HepG2 (cell line): Measurements from ENCODE around the gene MEF2B. TPM values are rescaled to one million over a fixed set of nuclear protein-coding genes. Genes with fewer than 3 reads are reported as not detected.

ENCODE experiments used
- ARNTL ChIP-seq: sonication (generic); formaldehyde crosslinking; IDR thresholded peaks from 2 replicates; pipeline ENCODE4 v1.4.0; 2020; ENCODE audit warnings: mild to moderate bottlenecking, missing genetic modification reagents
- HNF1A ChIP-seq, 2 experiments: sonication (generic) in 1 of 2; formaldehyde crosslinking in 1 of 2; IDR thresholded peaks; 2 replicates each; pipeline versions ENCODE4 v1.4.0 to v1.6.1; 2016 to 2020; ENCODE audit warnings: borderline replicate concordance in 1 of 2, low read depth in 1 of 2, mild to moderate bottlenecking in 1 of 2, missing genetic modification reagents in 1 of 2
- HOMEZ ChIP-seq: IDR thresholded peaks from 2 replicates; pipeline ENCODE4 v1.6.1; 2016; ENCODE audit warnings: low read depth
- NFYB ChIP-seq: sonication (generic); formaldehyde crosslinking; IDR thresholded peaks from 2 replicates; pipeline ENCODE4 v1.4.0; 2020; ENCODE audit warnings: missing genetic modification reagents
- PRDM15 ChIP-seq: sonication (generic); formaldehyde crosslinking; IDR thresholded peaks from 2 replicates; pipeline ENCODE4 v1.4.0; 2020; ENCODE audit warnings: missing genetic modification reagents
- SMARCE1 ChIP-seq: fragments of 450-650 bp; IDR thresholded peaks from 2 replicates; pipeline ENCODE4 v1.6.1; 2017; ENCODE audit warnings: borderline replicate concordance
- SNAI1 ChIP-seq: sonication (generic); formaldehyde crosslinking; IDR thresholded peaks from 2 replicates; pipeline ENCODE4 v1.5.0; 2020; ENCODE audit warnings: mild to moderate bottlenecking, missing genetic modification reagents, borderline replicate concordance
- SOX5 ChIP-seq: IDR thresholded peaks from 2 replicates; pipeline ENCODE4 v1.6.1; 2016; ENCODE audit warnings: borderline replicate concordance
- ZNF572 ChIP-seq: sonication (generic); formaldehyde crosslinking; IDR thresholded peaks from 2 replicates; pipeline ENCODE4 v1.5.1; 2020; ENCODE audit warnings: mild to moderate bottlenecking, missing genetic modification reagents
- ZNF790 ChIP-seq: sonication (generic); formaldehyde crosslinking; IDR thresholded peaks from 2 replicates; pipeline ENCODE4 v1.8.0; 2022; ENCODE audit warnings: missing genetic modification reagents, mild to moderate bottlenecking, borderline replicate concordance
- polyA plus RNA-seq, 8 experiments: library from polyadenylated mRNA; depleted of rRNA in 3 of 8; stranded (reverse) in 7 of 8; unstranded in 1 of 8; fragments of >200 nt; fragmentation: Illumina TruSeq in 4 of 8; extraction: Trizol in 4 of 8; gene quantifications; 2 replicates each; pipeline versions ENCODE4 v1.2.1 to v1.2.3, GENCODE V29; 2011 to 2016; ENCODE audit warnings: low read depth in 4 of 8, missing spikeins in 1 of 8, mixed read lengths in 1 of 8; ENCODE audit not compliant: insufficient read depth in 1 of 8
- total RNA-seq, 5 experiments: library from RNA; depleted of rRNA; stranded (reverse); fragments of >200 nt; fragmentation: Illumina TruSeq; extraction: Trizol; gene quantifications; 2 replicates each; pipeline ENCODE4 v1.2.3, GENCODE V29; 2016; ENCODE audit warnings: low read depth in 1 of 5
- TF ChIP-seq, protein P1 (sequence below): sonication (generic); formaldehyde crosslinking; IDR thresholded peaks from 2 replicates; pipeline ENCODE4 v1.4.0; 2020; ENCODE audit warnings: missing genetic modification reagents
- TF ChIP-seq, protein P2 (sequence below): IDR thresholded peaks from 2 replicates; pipeline ENCODE4 v1.6.1; 2012; ENCODE audit warnings: low read length, improper control_type of control experiment
- TF ChIP-seq, protein P3 (sequence below): sonication (generic); formaldehyde crosslinking; IDR thresholded peaks from 2 replicates; pipeline ENCODE4 v1.4.0; 2020; ENCODE audit warnings: missing genetic modification reagents, low read depth, mild to moderate bottlenecking, borderline replicate concordance

Gene MEF2B
- total and polyA plus RNA-seq, 2 of the 13 experiments (the other 11 are each of a cell fraction or from before 2014, with no cell fraction given): 1.2 to 1.7 TPM

GRCh38 chr19:19192078-19192882 is 22.2 kb upstream of the MEF2B start, which contains the start of the genes BORCS8 and RFXANK (continued):
- TF ChIP-seq PRDM15: no peak
- TF ChIP-seq HNF1A (IDR thresholded peaks at IDR 0.05; ENCODE audit: low read depth): no peak
- TF ChIP-seq HNF1A (CRISPR knock-in tag; IDR thresholded peaks at IDR 0.05; ENCODE audit: borderline replicate concordance): peak; percentile 57; the same call in 1 of the 2 replicates
- TF ChIP-seq, protein P1, sequence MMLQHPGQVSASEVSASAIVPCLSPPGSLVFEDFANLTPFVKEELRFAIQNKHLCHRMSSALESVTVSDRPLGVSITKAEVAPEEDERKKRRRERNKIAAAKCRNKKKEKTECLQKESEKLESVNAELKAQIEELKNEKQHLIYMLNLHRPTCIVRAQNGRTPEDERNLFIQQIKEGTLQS: no peak
- no peak for TF ChIP-seq SNAI1 (CRISPR knock-in tag)
- TF ChIP-seq, protein P2, sequence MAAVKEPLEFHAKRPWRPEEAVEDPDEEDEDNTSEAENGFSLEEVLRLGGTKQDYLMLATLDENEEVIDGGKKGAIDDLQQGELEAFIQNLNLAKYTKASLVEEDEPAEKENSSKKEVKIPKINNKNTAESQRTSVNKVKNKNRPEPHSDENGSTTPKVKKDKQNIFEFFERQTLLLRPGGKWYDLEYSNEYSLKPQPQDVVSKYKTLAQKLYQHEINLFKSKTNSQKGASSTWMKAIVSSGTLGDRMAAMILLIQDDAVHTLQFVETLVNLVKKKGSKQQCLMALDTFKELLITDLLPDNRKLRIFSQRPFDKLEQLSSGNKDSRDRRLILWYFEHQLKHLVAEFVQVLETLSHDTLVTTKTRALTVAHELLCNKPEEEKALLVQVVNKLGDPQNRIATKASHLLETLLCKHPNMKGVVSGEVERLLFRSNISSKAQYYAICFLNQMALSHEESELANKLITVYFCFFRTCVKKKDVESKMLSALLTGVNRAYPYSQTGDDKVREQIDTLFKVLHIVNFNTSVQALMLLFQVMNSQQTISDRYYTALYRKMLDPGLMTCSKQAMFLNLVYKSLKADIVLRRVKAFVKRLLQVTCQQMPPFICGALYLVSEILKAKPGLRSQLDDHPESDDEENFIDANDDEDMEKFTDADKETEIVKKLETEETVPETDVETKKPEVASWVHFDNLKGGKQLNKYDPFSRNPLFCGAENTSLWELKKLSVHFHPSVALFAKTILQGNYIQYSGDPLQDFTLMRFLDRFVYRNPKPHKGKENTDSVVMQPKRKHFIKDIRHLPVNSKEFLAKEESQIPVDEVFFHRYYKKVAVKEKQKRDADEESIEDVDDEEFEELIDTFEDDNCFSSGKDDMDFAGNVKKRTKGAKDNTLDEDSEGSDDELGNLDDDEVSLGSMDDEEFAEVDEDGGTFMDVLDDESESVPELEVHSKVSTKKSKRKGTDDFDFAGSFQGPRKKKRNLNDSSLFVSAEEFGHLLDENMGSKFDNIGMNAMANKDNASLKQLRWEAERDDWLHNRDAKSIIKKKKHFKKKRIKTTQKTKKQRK: no peak
- peak; percentile 36 for TF ChIP-seq SOX5 (CRISPR knock-in tag)
- TF ChIP-seq SMARCE1: no peak
- TF ChIP-seq HOMEZ (CRISPR knock-in tag): peak; percentile 31; the same call in 1 of the 2 replicates
- TF ChIP-seq, protein P3, sequence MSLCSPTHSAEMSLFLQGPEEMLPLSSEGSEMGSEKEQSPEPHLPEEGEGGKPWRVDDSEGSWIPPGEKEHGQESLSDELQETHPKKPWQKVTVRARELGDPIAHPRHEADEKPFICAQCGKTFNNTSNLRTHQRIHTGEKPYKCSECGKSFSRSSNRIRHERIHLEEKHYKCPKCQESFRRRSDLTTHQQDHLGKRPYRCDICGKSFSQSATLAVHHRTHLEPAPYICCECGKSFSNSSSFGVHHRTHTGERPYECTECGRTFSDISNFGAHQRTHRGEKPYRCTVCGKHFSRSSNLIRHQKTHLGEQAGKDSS (CRISPR knock-in tag): 0 out of 2 replicates have a peak, but pooled peaks have one; percentile 31
- TF ChIP-seq ZNF572 (CRISPR knock-in tag): peak; percentile 97
- TF ChIP-seq ARNTL (CRISPR knock-in tag): 0 out of 2 replicates have a peak, but pooled peaks have one; percentile 37
- no peak for TF ChIP-seq ZNF790
- peak; percentile 80 for TF ChIP-seq NFYB (CRISPR knock-in tag)
